ENCODE data around the gene HLCS.
"Not testable (repeated sequence)": the region's sequence is repeated elsewhere in the genome, so short reads cannot be mapped to it uniquely, and the experiment has no call there.

Gene HLCS

DNA sequence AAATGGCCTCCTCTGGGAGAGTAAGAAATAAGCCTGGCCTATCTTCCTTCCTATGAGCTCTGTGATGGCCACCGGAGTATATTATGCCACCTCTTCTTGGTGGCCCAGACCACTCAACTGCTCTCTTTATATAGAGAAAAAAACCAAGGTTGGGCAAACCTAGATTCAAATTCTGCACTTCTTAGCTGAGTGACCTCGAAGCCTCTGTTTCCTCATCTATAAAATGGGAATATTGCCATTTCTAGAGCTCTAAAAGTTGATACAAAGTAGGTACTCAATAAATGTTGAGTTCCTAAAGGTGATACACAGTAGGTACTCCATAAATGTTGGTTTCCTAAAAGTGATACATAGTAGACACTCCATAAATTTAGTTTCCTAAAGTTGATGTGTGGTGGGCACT, 120.7 kb downstream of the HLCS start:
- DNase-seq = no peak

GRCh38 chr21:36845070-36845469, 121.4 kb downstream of the HLCS start:
- no peak for DNase-seq

DNA sequence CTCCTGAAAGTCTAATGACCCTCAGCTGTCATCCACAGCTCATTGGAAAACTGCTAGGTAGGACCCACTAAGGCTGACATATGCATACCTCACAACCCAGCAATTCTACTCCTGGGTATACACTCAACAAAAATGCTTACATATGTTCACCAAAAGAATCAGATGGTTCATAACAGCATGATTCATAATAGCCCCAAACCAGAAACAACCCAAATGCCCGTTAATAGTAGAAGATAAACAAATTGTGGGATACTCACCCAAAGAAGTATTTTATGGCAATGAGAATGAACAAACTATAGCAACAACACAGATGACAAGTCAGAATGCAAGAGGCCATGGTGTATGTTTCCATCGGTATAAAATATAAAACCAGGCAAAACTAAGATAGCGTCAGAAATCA, 124.6 kb downstream of the HLCS start:
- no peak for DNase-seq

- no peak for DNase-seq
Measured at GRCh38 chr21:36839735-36840134, 126.7 kb downstream of the HLCS start.

DNA sequence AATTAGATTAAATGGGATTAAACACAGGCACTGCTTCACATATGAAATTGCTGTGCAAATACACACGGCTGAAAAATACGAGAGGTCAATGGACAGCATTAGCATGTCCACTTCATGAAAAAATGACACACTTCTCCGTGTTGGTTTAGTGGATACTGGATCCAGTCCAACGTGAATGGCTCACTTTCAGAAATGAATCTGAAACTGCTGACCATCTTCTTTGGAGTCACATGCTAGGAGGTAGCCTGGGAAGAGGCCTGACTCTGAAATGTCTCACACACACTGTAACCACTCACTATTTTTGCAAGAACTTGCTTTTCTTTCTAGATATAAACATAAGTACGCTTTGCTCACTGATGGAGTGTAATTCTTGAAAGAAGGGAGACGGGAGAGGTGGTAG, 127.3 kb downstream of the HLCS start:
- DNase-seq = no peak

DNA sequence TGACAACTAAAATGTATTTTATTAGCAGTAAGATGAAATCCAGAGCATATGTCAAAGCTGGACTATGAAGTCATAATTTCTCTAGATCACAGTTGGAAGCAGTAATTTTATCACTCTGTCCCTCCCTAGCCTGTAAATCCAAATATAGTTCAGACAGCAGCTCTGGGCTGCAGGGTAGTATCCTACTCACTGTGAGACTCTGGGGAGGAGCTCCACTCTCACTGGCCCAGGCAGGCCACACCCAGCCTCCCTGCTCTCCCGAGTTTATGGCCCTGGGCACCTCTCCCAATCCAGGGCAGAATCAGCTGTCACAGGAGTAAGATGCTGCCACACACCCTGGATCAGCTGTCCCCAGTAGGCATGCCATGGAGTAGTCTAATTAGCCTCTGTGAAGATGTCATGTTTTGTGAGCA, 131.1 kb downstream of the HLCS start:
- no peak for DNase-seq

DNA sequence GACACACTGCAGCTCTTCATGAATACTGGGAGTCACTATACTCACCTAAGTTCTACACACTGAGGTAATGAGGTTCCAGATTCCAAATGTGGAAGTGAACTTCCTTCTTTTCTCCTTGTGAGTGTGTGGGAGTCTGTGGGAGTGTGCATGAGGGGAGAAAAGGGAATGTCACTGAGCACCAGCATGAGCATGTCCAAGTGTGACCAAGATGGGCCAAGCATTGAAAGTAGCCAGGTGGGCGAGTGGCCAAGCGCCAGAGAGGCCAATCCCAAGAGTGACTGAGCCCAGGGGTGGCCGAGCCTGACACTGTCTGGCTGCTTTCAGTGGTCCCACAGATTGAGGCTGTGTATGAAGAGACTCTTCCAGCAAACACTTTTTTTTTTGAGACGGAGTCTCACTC, 132.3 kb downstream of the HLCS start:
- no peak for DNase-seq

- no peak for DNase-seq
Measured at GRCh38 chr21:36830100-36830499, 136.4 kb downstream of the HLCS start.

DNA sequence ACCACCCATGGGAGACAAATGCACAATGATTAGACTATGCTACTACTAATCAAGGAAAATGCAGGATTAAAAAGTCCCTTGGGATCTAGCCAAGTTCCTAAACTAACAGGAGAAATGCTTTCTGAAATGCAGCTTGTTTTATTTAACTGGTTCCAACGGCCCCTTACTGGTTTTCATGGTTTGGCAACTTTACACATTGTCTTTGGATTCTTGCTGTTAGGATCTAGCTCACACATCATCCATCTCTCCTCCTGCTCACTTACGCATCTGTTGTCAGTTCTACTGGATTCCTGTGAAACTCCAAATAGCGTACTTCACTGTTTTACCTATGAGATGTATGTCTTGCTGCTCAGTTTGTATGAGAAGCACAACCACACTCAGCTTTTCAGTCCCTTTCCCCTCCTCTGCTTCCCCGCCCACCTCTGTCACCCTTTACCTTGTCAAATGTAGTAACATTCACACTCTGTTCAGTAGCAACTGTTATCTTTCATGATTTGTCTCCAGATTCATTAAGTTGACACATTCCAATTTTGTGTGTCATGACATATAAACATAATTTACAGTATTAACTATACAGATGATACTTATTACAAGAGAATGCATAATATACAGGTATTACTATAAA, 137.5 kb downstream of the HLCS start:
- DNase-seq = no peak

DNA sequence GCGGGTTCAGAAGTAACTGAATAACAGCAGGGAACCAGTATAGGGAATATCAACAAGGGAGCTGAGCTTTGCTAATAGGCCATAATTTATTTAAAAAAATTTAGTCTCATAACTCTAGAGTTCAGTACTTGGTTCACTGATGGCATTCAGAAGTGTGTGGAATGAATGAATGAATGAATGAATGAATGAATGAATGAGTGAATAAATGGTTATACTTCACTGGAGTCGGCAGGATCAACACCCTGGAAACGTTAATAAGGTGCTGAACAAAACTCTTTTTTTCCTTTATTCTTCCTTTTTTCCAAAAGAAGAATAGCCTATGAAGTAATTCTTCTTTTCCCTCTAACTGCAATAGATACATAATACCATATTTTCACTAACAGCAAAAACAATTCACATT, 138.3 kb downstream of the HLCS start:
- no peak for DNase-seq

DNA sequence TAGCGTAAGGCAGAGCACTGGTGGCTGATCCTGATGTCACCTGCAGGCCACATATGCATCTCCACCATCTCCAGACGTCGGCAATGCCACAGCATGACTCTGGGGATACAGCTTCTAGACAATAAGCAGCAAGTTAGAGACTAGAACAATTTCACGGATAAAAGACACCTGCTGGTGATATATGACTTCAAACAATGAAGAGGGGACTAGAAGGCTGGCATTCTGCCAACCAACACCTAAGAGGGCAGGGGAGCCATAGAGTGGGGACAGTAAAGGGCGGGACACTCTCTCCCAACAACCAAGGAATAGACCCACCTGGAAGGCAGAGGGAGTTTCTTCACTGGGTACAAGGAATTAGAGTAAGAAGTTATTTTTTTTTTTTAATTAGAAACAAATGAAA, 140.8 kb downstream of the HLCS start:
- DNase-seq = no peak

DNA sequence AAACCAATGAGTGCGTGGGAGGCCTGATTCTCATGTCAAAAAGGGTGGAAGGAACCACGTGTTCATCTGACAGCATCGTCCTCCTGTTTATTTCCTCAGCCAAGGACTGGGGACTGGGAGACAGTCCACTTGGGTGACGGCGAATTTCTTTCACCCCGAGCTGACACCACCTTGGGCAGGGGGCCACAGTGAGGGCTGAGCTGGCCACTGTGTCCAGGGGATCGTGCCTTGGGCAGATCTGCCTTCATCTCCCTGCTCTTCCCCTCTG, 145.5 kb downstream of the HLCS start:
- DNase-seq = no peak

GRCh38 chr21:36820176-36821031, 146.1 kb downstream of the HLCS start:
- DNase-seq = no peak

- no peak for DNase-seq
Measured at GRCh38 chr21:36817732-36818450, 148.6 kb downstream of the HLCS start.

DNA sequence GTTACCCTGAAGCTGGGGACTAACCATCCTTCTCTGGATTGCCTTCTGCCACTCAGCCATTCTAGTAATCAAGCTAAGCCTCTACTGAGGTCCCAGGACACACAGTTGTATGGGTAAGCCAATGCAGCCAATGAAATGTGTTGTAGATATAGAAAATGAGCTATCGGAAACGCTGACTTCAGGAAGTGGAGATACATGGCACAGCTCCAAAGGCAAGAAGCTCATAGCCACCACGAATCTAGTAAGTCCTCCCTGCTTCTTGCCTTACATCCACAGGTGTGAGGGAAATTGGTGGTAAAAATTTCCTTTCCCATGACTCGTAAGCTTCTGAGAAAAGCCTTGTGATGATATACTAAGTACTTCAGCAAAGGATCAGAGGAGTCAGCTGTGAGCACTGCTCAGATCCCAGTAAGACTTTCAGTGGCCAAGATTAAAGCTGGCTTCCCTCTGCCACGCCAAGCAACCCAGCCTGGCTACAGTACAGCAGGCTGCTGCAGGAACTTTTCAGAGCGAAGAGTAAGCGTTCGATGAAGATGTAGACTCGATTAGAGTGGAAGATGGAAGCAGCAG, 149.8 kb downstream of the HLCS start:
- no peak for DNase-seq

GRCh38 chr21:36816026-36816425, 150.4 kb downstream of the HLCS start:
- DNase-seq = not testable (repeated sequence)

GRCh38 chr21:36815284-36815683, 151.2 kb downstream of the HLCS start:
- DNase-seq = no peak

- no peak for DNase-seq
Measured at GRCh38 chr21:36813052-36813451, 153.4 kb downstream of the HLCS start.

- DNase-seq = no peak
Measured at GRCh38 chr21:36811762-36812161, 154.7 kb downstream of the HLCS start.

GRCh38 chr21:36810443-36810842, 156.0 kb downstream of the HLCS start:
- no peak for DNase-seq

DNA sequence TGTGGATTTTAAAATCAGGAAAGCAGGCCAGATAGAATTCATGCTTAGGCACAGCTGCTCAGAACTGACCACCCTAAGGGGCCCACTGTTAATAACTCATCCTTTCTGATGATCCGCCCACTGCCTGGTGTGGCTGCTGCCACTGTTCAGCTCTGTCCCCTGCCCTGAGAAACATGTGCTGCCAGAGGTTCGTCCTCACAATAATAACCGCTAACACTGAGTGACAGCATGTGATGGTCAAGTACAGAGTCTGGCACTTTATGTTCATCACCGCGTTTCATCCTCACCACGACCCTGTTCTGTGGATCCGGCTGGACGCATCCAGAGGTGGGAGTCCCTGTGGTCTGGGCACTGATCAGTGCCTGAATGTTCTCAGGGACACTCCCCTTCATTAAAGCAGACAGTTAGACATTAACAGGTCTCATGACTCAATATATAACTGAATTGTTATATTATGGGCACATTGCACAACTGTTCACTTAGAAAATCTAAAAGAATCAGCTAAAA, 159.0 kb downstream of the HLCS start:
- DNase-seq = no peak

DNA sequence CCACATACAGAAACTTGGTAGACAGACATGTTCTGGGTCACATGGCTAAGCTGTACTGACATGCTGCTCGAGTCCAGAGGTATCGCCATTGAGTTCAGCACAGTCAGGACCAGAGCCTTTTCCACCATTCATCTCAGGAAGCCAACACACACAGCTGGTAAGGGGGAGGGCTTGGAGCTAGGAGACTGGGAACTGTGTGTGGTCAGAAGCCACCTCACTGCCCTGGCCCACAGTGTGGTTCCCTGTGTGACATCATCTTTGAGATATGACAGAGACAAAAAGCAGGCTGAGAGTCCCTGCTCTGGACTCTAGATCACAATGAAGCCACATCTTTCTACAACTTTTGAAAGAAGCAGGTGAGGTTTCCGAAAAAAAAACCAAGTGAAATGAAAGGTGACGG, 160.4 kb downstream of the HLCS start:
- DNase-seq = no peak

GRCh38 chr21:36804874-36805611, 161.4 kb downstream of the HLCS start:
- no peak for DNase-seq

Data from bone marrow (tissue), 2 donors.